Stomach (tissue), 4 donors: ENCODE data around the gene POLD4.

Experiments used
- POLR2AphosphoS5 ChIP-seq, 3 donors: sonication (generic); formaldehyde crosslinking; IDR thresholded peaks; one replicate each; pipeline ENCODE4 v1.6.1; 2016; ENCODE audit warnings: antibody characterized with exemption in 3 of 3
- TF ChIP-seq, protein P1 (sequence below), 7 experiments: fragments of 450-650 bp in 4 of 7; fragments of 200-600 bp in 3 of 7; sonication (generic) in 3 of 7; IDR thresholded peaks; one replicate each; pipeline ENCODE4 v1.5.1; 2016 to 2019; ENCODE audit warnings: antibody characterized with exemption in 7 of 7, control low read depth in 2 of 7, mild to moderate bottlenecking in 1 of 7

DNA sequence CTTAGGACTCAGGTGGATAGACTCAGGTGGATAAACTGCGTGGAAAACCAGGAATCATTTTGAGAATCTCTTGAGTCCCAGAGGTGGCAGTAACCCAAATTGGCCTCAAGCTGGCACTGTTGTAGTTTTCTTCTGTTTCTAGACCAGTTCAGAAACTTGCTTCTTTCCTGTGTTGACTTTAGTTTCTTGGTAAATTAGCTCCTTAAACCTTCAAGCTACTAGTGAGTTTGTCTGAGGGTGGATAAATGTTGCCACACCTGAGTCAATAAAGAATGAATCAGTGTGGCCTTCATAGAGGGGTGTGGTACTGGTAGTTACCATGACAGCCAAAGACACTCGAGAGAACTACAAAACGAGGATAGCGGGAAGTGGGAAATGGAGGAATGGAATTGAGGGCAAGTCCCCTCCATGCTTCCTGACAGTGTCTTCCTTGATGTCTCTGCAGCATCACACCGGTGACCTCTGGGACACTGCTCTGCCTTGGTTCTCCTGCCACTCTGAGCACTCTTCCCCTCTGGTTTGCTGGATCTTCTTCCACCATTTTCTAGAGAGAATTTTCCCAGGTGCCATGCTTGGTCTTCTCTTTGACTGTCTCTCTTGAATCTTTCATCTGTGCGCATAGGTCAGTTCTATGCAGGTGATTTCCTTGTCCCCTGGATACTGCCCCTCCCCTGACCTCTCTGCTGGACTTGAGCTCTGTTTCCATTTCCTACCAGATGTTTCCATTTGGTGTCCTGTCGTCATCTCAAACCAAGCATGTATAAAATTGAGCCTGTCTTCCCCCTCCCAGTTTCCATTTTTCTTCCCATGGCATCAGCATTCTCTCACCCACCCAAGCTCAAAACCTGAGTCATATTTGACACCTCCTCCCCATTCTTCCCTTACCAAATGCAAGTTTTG is 7.2 kb downstream of the POLD4 start:
- TF ChIP-seq, protein P1, sequence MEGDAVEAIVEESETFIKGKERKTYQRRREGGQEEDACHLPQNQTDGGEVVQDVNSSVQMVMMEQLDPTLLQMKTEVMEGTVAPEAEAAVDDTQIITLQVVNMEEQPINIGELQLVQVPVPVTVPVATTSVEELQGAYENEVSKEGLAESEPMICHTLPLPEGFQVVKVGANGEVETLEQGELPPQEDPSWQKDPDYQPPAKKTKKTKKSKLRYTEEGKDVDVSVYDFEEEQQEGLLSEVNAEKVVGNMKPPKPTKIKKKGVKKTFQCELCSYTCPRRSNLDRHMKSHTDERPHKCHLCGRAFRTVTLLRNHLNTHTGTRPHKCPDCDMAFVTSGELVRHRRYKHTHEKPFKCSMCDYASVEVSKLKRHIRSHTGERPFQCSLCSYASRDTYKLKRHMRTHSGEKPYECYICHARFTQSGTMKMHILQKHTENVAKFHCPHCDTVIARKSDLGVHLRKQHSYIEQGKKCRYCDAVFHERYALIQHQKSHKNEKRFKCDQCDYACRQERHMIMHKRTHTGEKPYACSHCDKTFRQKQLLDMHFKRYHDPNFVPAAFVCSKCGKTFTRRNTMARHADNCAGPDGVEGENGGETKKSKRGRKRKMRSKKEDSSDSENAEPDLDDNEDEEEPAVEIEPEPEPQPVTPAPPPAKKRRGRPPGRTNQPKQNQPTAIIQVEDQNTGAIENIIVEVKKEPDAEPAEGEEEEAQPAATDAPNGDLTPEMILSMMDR (IDR thresholded peaks at IDR 0.05), result peak in 5 of 7 experiments; percentile 46 to 69 (median 52)
- peak in 2 of 3 donors; percentile 34 to 81 for TF ChIP-seq POLR2AphosphoS5 (IDR thresholded peaks at IDR 0.05)
